H1 (cell line): ENCODE data around the gene LIMA1. TPM values are rescaled to one million over a fixed set of nuclear protein-coding genes. Genes with fewer than 3 reads are reported as not detected.

Experiments used
- CTCF ChIA-PET: fragments of 300-600 bp; sonication (Branson Sonifier 250); formaldehyde crosslinking; loops from one replicate; lab custom pipeline; 2021; ENCODE audit not compliant: partially characterized antibody; lab: Charles Lee
- POLR2A ChIA-PET: fragments of 300-600 bp; sonication (Branson Sonifier 250); formaldehyde crosslinking; loops from one replicate; lab custom pipeline; 2021; ENCODE audit warnings: inconsistent platforms; ENCODE audit not compliant: partially characterized antibody; lab: Charles Lee
- DNase-seq, 2 experiments: peaks; one replicate each; pipeline versions ENCODE4 v3.0.0 to v3.0.0-alpha.2; 2010 to 2022; ENCODE audit warnings: low spot score in 2 of 2, low read depth in 1 of 2, mixed read lengths in 1 of 2
- FAIRE-seq: peaks from 2 replicates; lab custom pipeline; 2011; peaks lifted over from hg19 to GRCh38; lab: Jason Lieb, UNC
- H2AFZ ChIP-seq: 2 replicates; pipeline ENCODE4 v1.8.1; 2012; ENCODE audit warnings: low read length, inconsistent platforms
- H2AK5ac ChIP-seq: 2 replicates; pipeline ENCODE4 v1.6.1; 2013; ENCODE audit warnings: low read depth, low read length
- H2BK120ac ChIP-seq: replicated peaks from 2 replicates; pipeline ENCODE3; 2013; ENCODE audit warnings: low read depth, low read length, inconsistent platforms
- H2BK12ac ChIP-seq: 2 replicates; pipeline ENCODE4 v1.6.1; 2013; ENCODE audit warnings: low read depth, low read length
- H2BK15ac ChIP-seq: 2 replicates; pipeline ENCODE4 v1.6.1; 2013; ENCODE audit warnings: low read length
- H2BK20ac ChIP-seq: 2 replicates; pipeline ENCODE4 v1.6.1; 2013; ENCODE audit warnings: low read length
- H2BK5ac ChIP-seq: 2 replicates; pipeline ENCODE4 v1.6.1; 2013; ENCODE audit warnings: low read depth, low read length
- H3K14ac ChIP-seq: 2 replicates; pipeline ENCODE4 v1.6.1; 2013; ENCODE audit warnings: inconsistent platforms; ENCODE audit not compliant: insufficient read length
- H3K18ac ChIP-seq: 2 replicates; pipeline ENCODE4 v1.6.1; 2013; ENCODE audit warnings: low read length; ENCODE audit errors: extremely low read depth
- H3K23ac ChIP-seq: 2 replicates; pipeline ENCODE4 v1.6.1; 2013; ENCODE audit warnings: inconsistent platforms; ENCODE audit not compliant: insufficient read length
- H3K23me2 ChIP-seq: 2 replicates; pipeline ENCODE4 v1.6.1; 2013; ENCODE audit warnings: low read depth, low read length
- H3K27ac ChIP-seq: 2 replicates; pipeline ENCODE4 v1.6.1; 2011; ENCODE audit warnings: low read depth, low read length, inconsistent platforms
- H3K27me3 ChIP-seq, 4 experiments: replicated peaks in 1 of 4; 1 replicate in 1 of 4; 2 replicates in 3 of 4; pipeline versions ENCODE4 v1.6.1 to v1.8.1; 2011 to 2013; ENCODE audit warnings: low read length in 3 of 4, mild to moderate bottlenecking in 3 of 4, inconsistent platforms in 2 of 4, mixed read lengths in 2 of 4, moderate library complexity in 1 of 4; ENCODE audit not compliant: control insufficient read depth in 3 of 4, insufficient read depth in 3 of 4; ENCODE audit errors: extremely low read depth in 1 of 4
- H3K36me3 ChIP-seq, 4 experiments: 2 replicates each; pipeline versions ENCODE4 v1.6.1 to v1.8.1; 2011 to 2013; ENCODE audit warnings: mild to moderate bottlenecking in 4 of 4, low read length in 3 of 4, moderate library complexity in 2 of 4, control low read depth in 1 of 4, inconsistent platforms in 1 of 4; ENCODE audit not compliant: insufficient read depth in 4 of 4, control insufficient read depth in 2 of 4
- H3K4ac ChIP-seq: replicated peaks from 2 replicates; pipeline ENCODE3; 2013; ENCODE audit warnings: low read length, low read depth, mixed read lengths, inconsistent platforms; ENCODE audit not compliant: insufficient read length
- H3K4me1 ChIP-seq, 4 experiments: replicated peaks in 1 of 4; 1 replicate in 1 of 4; 2 replicates in 3 of 4; pipeline versions ENCODE4 v1.6.1 to v1.8.1; 2011 to 2013; ENCODE audit warnings: low read length in 3 of 4, inconsistent platforms in 2 of 4, mixed read lengths in 1 of 4; ENCODE audit not compliant: insufficient read depth in 4 of 4, control insufficient read depth in 3 of 4
- H3K4me2 ChIP-seq, 2 experiments: 2 replicates each; pipeline versions ENCODE4 v1.6.1 to v1.8.1; 2011 to 2013; ENCODE audit warnings: low read depth in 2 of 2, low read length in 2 of 2, control low read depth in 1 of 2, inconsistent platforms in 1 of 2, mild to moderate bottlenecking in 1 of 2; ENCODE audit not compliant: insufficient read depth in 1 of 2
- H3K4me3 ChIP-seq, 4 experiments: fragments of 200-600, 300-600 bp in 1 of 4; sonication (generic), shearing (Covaris generic), sonication (Bioruptor Twin) in 1 of 4; 2 replicates each; pipeline versions ENCODE4 v1.5.1 to v1.8.1; 2011 to 2016; ENCODE audit warnings: low read length in 4 of 4, low read depth in 3 of 4, control low read depth in 2 of 4, inconsistent platforms in 2 of 4, mild to moderate bottlenecking in 2 of 4, mixed read lengths in 1 of 4, moderate library complexity in 1 of 4; ENCODE audit not compliant: insufficient read depth in 2 of 4; ENCODE audit errors: extremely low read depth in 1 of 4
- H3K56ac ChIP-seq: replicated peaks from 2 replicates; pipeline ENCODE3; 2013; ENCODE audit warnings: low read depth, mild to moderate bottlenecking, mixed read lengths, low read length, inconsistent platforms; ENCODE audit not compliant: insufficient read length
- H3K79me1 ChIP-seq: 2 replicates; pipeline ENCODE4 v1.6.1; 2013; ENCODE audit warnings: low read depth, low read length, control low read depth
- H3K79me2 ChIP-seq, 2 experiments: 2 replicates each; pipeline versions ENCODE4 v1.6.1 to v1.8.1; 2012 to 2013; ENCODE audit warnings: low read length in 2 of 2, mild to moderate bottlenecking in 2 of 2, inconsistent platforms in 1 of 2; ENCODE audit not compliant: insufficient read depth in 2 of 2, control insufficient read depth in 1 of 2
- H3K9ac ChIP-seq, 4 experiments: replicated peaks in 1 of 4; 1 replicate in 1 of 4; 2 replicates in 3 of 4; pipeline versions ENCODE4 v1.6.1 to v1.8.1; 2011 to 2013; ENCODE audit warnings: low read depth in 3 of 4, low read length in 3 of 4, control low read depth in 2 of 4, mild to moderate bottlenecking in 2 of 4, moderate library complexity in 2 of 4, inconsistent platforms in 1 of 4; ENCODE audit errors: extremely low read depth in 1 of 4
- H3K9me3 ChIP-seq, 2 experiments: 2 replicates each; pipeline versions ENCODE4 v1.6.1 to v1.8.1; 2012 to 2013; ENCODE audit warnings: mild to moderate bottlenecking in 2 of 2, moderate library complexity in 2 of 2, control low read depth in 1 of 2, inconsistent platforms in 1 of 2, low read depth in 1 of 2, low read length in 1 of 2, mixed read lengths in 1 of 2; ENCODE audit not compliant: insufficient read depth in 2 of 2
- H4K20me1 ChIP-seq, 2 experiments: replicated peaks in 1 of 2; 2 replicates each; pipeline versions ENCODE3 to v1.8.1; 2011 to 2013; ENCODE audit warnings: inconsistent platforms in 2 of 2, low read length in 2 of 2, mild to moderate bottlenecking in 1 of 2; ENCODE audit not compliant: insufficient read depth in 2 of 2, control insufficient read depth in 1 of 2
- H4K5ac ChIP-seq: 2 replicates; pipeline ENCODE4 v1.6.1; 2013; ENCODE audit warnings: low read length, low read depth, mixed read lengths, inconsistent platforms; ENCODE audit not compliant: insufficient read length
- H4K8ac ChIP-seq: 2 replicates; pipeline ENCODE4 v1.8.0; 2013; ENCODE audit warnings: mild to moderate bottlenecking, moderate library complexity, low read length, inconsistent platforms; ENCODE audit not compliant: insufficient read depth; ENCODE audit errors: extremely low read depth
- H4K91ac ChIP-seq: replicated peaks from 2 replicates; pipeline ENCODE3; 2013; ENCODE audit warnings: low read length, mixed read lengths, inconsistent platforms; ENCODE audit not compliant: insufficient read length
- CHD2 ChIP-seq: IDR thresholded peaks from 2 replicates; pipeline ENCODE4 v1.6.1; 2012; ENCODE audit warnings: low read length, improper control_type of control experiment
- EGR1 ChIP-seq: IDR thresholded peaks from 2 replicates; pipeline ENCODE4 v1.6.1; 2011; ENCODE audit warnings: low read depth, low read length, borderline replicate concordance
- GABPA ChIP-seq: IDR thresholded peaks from 2 replicates; pipeline ENCODE4 v1.6.1; 2011; ENCODE audit warnings: mild to moderate bottlenecking, low read length, moderate library complexity, borderline replicate concordance; ENCODE audit not compliant: insufficient read depth
- RAD21 ChIP-seq, 2 experiments: IDR thresholded peaks in 1 of 2; conservative IDR thresholded peaks in 1 of 2; 2 replicates each; pipeline ENCODE4 v1.6.1; 2011; ENCODE audit warnings: low read depth in 2 of 2, low read length in 2 of 2, improper control_type of control experiment in 1 of 2, inconsistent platforms in 1 of 2, mild to moderate bottlenecking in 1 of 2, moderate library complexity in 1 of 2
- SRF ChIP-seq: IDR thresholded peaks from 2 replicates; pipeline ENCODE4 v1.6.1; 2011; ENCODE audit warnings: mild to moderate bottlenecking, low read depth, low read length, moderate library complexity
- WGBS, 2 experiments: shearing (Covaris generic) in 1 of 2; methylation state at CpG; one replicate each; pipeline versions ENCODE4 v1.1.6 to v1.1.7; 2013 to 2015; ENCODE audit warnings: low lambda C conversion rate in 2 of 2, mixed read lengths in 2 of 2, inconsistent platforms in 1 of 2, low coverage in 1 of 2, missing lambda C conversion rate in 1 of 2; ENCODE audit not compliant: insufficient replicate concordance in 2 of 2, insufficient coverage in 1 of 2, insufficient read length in 1 of 2; ENCODE audit errors: extremely low coverage in 1 of 2, missing lambda C conversion rate in 1 of 2; 5-methylcytosine and 5-hydroxymethylcytosine counted together
- polyA plus RNA-seq, 7 experiments: library from polyadenylated mRNA; depleted of rRNA in 3 of 7; stranded (reverse) in 5 of 7; unstranded in 2 of 7; fragments of >200 nt in 5 of 7; fragments of 200-250 nt in 2 of 7; gene quantifications; 1 replicate in 5 of 7; 2 replicates in 1 of 7; 4 replicates in 1 of 7; pipeline versions ENCODE4 v1.2.1 to v1.2.3, GENCODE V29; 2011 to 2013; ENCODE audit warnings: missing spikeins in 2 of 7, mixed read lengths in 2 of 7
- total RNA-seq: library from RNA; stranded (reverse); fragmentation: NEBNext Ultra II Directional; extraction: Animal tissue kit (Norgen Biotek cat#: 25700); gene quantifications from 2 replicates; pipeline ENCODE4 v1.2.1, GENCODE V29; 2021
- TF ChIP-seq, protein P1 (sequence below), 3 experiments: IDR thresholded peaks; 1 replicate in 2 of 3; 2 replicates in 1 of 3; pipeline versions ENCODE4 v1.5.1 to v1.6.1; 2011; ENCODE audit warnings: low read length in 3 of 3, mild to moderate bottlenecking in 3 of 3, inconsistent platforms in 2 of 3, low read depth in 1 of 3, moderate library complexity in 1 of 3; ENCODE audit not compliant: insufficient read depth in 1 of 3; ENCODE audit errors: control extremely low read depth in 1 of 3

Gene LIMA1
- total and polyA plus RNA-seq, 2 of the 8 experiments (the other 6 are each of a cell fraction or from before 2014, with no cell fraction given), result 12.7 to 47.6 TPM

DNA sequence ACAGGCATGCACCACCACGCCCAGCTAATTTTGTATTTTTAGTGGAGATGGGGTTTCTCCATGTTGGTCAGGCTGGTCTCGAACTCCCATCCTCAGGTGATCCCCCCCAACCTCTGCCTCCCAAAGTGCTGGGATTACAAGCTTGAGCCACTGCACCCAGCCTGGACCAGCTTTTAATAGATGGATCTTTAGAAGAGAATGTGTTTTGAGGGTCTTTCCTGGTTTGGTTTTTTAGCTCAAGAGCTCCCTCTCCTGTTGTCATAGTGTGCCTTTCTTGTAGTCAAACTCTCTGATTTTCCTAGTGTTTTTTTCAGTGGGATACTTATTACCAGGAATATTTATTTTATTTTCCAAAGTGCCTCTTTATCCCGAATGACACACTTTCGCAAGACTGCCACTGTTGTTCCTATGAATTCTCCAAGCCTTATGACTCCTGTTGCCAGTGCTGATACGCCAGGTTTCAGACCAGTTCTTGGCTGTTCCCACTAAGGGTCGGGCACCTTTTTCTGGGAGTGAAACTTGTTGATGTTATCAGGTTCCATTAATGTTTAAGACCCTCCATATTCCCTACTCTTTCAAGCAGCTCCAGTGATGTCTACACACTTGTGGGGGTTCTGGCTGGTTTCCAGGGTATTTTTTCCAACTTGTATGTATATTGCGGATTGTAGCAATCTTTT lies 31.5 kb upstream of the LIMA1 start:
- no peak overlapping the region for H3K9ac ChIP-seq
- no peak overlapping the region for H2BK5ac ChIP-seq
- H2AK5ac ChIP-seq, result no peak overlapping the region
- H3K4me2 ChIP-seq, result no peak overlapping the region
- no peak for TF ChIP-seq CHD2
- TF ChIP-seq, protein P1, sequence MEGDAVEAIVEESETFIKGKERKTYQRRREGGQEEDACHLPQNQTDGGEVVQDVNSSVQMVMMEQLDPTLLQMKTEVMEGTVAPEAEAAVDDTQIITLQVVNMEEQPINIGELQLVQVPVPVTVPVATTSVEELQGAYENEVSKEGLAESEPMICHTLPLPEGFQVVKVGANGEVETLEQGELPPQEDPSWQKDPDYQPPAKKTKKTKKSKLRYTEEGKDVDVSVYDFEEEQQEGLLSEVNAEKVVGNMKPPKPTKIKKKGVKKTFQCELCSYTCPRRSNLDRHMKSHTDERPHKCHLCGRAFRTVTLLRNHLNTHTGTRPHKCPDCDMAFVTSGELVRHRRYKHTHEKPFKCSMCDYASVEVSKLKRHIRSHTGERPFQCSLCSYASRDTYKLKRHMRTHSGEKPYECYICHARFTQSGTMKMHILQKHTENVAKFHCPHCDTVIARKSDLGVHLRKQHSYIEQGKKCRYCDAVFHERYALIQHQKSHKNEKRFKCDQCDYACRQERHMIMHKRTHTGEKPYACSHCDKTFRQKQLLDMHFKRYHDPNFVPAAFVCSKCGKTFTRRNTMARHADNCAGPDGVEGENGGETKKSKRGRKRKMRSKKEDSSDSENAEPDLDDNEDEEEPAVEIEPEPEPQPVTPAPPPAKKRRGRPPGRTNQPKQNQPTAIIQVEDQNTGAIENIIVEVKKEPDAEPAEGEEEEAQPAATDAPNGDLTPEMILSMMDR (IDR thresholded peaks at IDR 0.05; ENCODE audit: control extremely low read depth in 1 of 3, insufficient read depth in 1 of 3, low read depth in 1 of 3, low read length in 3 of 3), result peak in 2 of 3 experiments; percentile 57 to 65; a peak in 2 of 4 replicates
- TF ChIP-seq RAD21 (IDR thresholded peaks at IDR 0.05 in 1 of 2, conservative IDR thresholded peaks at IDR 0.05 in 1 of 2; ENCODE audit: low read depth in 2 of 2, low read length in 2 of 2), result peak; percentile 86 to 87
- no peak for TF ChIP-seq EGR1
- 0 out of 2 replicates have a peak, but pooled peaks have one; percentile 6 for TF ChIP-seq SRF
- no peak for TF ChIP-seq GABPA
- no peak overlapping the region for H3K4ac ChIP-seq
- H3K27ac ChIP-seq, result no peak overlapping the region
- no peaks in the 10 kb centered on the region for H3K79me1 ChIP-seq
- H2BK15ac ChIP-seq, result no peak overlapping the region
- no peak overlapping the region for H3K56ac ChIP-seq
- 73% methylated on average over 7 of the region's 7 CpGs; no CpG with 5 or more reads in 1 of the 2 experiments for WGBS, 2 experiments
- DNase-seq, result no peak
- no peaks in the 10 kb centered on the region for H3K23me2 ChIP-seq
- FAIRE-seq, result no peak
- no peak overlapping the region for H4K5ac ChIP-seq
- no peak overlapping the region for H2BK120ac ChIP-seq
- no peak overlapping the region for H2BK12ac ChIP-seq
- no peak overlapping the region for H3K23ac ChIP-seq
- no peaks in the 10 kb centered on the region for H3K27me3 ChIP-seq
- POLR2A ChIA-PET, result interaction anchor here (0.7 to 1.0 kb wide), 2 partner anchors 32 to 34 kb away, joined by 3 to 4 read pairs; no protein-coding TSS in a partner anchor
- H3K4me1 ChIP-seq, result peaks cover 0 to 3% (median 0%) of the 10 kb centered on the region in 4 experiments; a peak in 2 of 7 replicates
- H3K14ac ChIP-seq, result no peak overlapping the region
- no peaks in the 10 kb centered on the region for H3K79me2 ChIP-seq
- no peaks in the 10 kb centered on the region for H3K36me3 ChIP-seq
- H4K91ac ChIP-seq, result no peak overlapping the region
- no peak overlapping the region for H3K4me3 ChIP-seq
- H4K8ac ChIP-seq, result no peak overlapping the region
- H2BK20ac ChIP-seq, result no peak overlapping the region
- CTCF ChIA-PET, result interaction anchor here (0.7 to 2.7 kb wide), 41 partner anchors 9 to 348 kb away, joined by 3 to 15 read pairs (median 4); partner anchors contain the start of genes CERS5, GPD1 and LIMA1
- no peak overlapping the region for H3K18ac ChIP-seq
- H4K20me1 ChIP-seq, result no peaks in the 10 kb centered on the region
- no peaks in the 10 kb centered on the region for H3K9me3 ChIP-seq
- H2AFZ ChIP-seq, result no peak overlapping the region; the same call in 1 of the 2 replicates
